ENCODE results near the gene DZANK1. TPM values are rescaled to one million over a fixed set of nuclear protein-coding genes. Genes with fewer than 3 reads are reported as not detected.
A peak's percentile ranks its signal among the peaks of the same experiment; 100 is the strongest.
"Not testable (repeated sequence)": the region's sequence is repeated elsewhere in the genome, so short reads cannot be mapped to it uniquely, and the experiment has no call there.

Gene DZANK1
- polyA plus RNA-seq, 4 donors, result 5.0 to 10.3 (median 6.7) TPM

DNA sequence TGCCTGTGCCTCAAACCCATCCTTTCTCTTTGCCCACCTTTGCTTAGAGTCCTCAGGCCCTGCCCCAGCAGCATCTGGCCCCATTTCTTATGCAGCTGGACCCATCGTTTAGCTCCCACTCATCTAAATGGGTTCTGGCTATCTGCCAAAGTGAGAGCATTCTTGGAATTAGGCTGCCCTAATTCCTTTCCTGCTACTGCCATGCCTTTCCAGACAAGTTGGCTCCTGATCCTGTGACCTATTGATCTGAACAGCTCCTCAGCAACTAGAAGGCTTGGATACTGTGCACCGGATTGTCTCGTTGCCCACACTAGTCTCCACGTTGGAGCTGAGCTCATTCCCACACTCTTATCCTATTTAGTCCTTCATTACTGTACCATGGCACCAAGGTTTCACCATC, 22.9 kb downstream of the DZANK1 start:
- DNase-seq (ENCODE audit: low read depth in 4 of 4, low spot score in 3 of 4), result no peak

DNA sequence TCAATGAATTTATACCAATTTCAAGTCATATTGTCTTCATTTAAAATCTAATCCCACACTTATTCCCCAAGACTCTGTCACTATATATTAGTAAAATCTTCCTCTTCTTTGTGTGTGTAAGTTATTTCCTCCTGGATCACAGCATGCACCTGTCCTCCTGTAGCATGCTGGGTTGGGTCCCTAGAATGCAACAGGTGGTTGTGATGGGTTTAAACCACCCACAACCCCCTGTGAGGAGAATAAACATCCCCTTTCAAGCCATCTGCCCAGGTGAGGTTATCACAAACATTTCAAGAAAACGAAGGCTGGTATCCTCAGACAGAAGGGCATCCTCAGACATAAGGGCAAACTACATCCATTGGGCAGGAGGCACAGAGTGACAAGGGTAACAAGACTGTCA, 26.4 kb downstream of the DZANK1 start:
- no peak for DNase-seq (ENCODE audit: low read depth in 4 of 4, low spot score in 3 of 4)

DNA sequence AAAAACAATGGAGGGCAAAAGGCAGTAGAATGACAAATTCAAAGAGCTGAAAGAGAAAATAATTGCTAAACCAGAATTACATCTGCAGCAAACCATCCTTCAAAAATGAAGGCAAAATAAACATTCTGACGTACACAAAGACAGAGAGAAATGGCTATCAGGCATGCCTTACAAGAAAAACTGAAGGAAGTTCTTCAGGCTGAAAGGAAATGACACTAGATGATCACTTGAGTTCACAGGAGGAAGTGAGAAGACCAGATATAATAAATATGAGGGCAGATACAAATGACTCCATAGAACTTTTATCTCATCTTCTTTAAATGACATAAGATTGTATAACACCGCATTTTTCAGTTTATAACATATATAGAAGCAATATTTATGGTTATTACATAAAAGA, 30.0 kb downstream of the DZANK1 start:
- DNase-seq (ENCODE audit: low read depth in 4 of 4, low spot score in 3 of 4), result no peak

DNA sequence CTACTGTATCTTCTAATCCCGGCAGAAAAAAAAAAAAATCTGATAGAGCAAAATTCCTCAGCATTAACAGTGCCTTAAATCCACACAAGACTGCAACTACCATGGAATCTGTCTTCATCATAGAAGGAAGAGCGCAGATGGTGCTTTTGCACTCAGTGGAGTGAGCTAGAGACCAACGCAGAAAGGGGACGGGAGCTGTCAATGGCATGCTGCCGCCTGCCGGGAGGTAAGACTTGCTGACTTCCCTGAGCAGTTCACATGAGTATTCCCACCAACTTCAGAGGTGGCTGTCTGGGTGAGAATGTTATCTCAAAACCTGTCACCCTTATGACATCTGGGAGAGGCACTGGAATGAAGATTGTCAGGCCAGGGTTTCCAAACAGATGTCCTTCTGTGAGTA, 35.6 kb downstream of the DZANK1 start:
- DNase-seq (ENCODE audit: low read depth in 4 of 4, low spot score in 3 of 4), result no peak

DNA sequence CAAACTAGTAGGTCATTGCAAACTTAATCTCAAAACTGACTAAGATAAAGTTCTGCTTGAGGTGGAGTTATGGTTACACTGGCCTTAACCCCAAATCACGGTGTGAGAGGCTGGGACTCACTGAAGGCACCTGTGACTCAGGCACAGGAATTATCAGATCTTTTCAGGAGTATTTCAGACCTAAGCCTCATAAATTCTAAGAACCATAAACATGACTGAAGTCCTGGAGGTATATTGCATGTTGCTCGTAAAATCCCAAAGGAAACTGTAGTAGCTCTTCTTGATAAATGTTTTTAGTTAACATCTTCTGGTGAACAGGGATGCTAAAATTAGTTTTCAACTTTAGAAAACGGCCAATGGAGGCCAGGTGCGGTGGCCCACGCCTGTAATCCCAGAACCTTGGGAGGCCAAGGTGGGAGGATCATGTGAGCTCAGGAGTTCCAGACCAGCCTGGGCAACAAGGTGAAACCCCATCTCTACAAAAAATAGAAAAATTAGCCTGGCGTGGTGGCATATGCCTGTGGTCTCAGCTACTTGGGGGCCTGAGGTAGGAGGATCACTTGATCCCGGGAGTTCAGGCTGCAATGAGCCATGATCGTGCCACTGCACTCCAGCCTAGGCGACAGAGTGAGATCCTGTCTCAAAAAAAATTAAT, 36.5 kb downstream of the DZANK1 start:
- DNase-seq (ENCODE audit: low read depth in 4 of 4, low spot score in 3 of 4), result no peak

DNA sequence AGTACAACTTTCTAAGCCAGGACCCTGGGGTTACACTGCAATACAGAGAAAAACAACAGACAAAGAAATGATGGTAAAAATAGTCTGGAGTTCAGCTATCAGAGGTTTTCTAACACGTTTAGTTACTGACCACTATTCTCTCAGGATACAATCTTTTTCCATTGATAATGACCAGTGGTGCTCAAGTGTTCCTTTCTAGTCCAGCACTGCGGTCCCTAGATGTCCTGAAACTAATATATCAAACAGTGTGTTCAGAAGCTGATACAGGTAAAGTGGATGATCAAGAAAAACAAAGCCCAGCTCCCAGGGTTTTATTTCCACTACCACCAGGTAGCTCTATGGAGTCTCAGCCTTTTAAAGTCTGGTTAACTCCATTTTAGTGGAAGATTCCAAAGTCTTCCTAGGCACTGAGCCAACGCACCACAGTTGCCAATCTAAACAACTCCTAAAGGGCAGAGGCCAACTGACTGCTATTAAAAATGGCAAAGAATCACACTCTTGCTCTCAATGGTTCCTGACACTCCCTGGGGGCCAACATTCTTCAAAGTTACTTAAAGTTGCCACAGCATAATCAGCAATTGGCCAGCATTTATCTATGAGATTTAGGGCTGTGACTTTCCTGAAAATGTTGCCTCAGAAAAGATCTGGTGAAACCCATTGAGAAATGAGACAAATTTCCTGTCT, 38.2 kb downstream of the DZANK1 start:
- DNase-seq (ENCODE audit: low read depth in 4 of 4, low spot score in 3 of 4), result no peak

DNA sequence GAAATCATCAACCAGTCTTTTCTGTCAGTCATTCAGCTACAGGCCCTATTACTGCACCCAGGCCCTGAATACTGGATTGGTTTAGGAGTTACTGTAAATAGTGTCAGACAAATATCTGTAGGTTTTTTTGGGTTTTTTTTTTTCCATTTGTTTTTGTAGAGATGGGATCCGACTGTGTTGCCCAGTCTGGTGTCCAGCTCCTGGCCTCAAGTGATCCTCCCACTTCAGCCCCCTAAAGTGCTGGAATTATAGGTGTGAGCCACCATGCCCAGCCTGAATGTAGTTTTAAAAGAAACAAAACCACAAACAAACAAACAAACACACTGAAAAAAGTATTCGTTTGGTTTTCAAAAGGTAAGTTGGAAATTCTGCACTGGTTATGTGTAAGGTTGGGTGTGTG, 39.6 kb downstream of the DZANK1 start:
- no peak for DNase-seq (ENCODE audit: low read depth in 4 of 4, low spot score in 3 of 4)

DNA sequence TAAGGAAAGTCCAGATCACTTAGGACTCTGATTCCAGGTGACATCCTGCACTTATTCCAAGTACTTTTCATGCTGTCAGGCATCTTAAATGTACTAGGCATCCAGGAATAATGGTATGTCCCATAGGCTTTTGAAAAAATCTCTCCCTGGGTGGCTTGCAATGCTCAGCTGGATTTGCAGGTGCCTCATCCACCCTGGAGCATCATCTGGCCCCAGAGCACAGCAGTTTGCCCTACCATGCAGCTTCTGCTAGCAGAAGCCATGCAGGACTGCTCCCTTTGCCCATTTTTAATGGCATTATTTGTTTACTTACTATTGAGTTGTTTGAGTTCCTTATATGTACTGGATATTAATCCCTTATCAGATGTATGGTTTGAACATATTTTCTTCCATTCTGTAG, 45.2 kb downstream of the DZANK1 start:
- no peak for DNase-seq (ENCODE audit: low read depth in 4 of 4, low spot score in 3 of 4)

DNA sequence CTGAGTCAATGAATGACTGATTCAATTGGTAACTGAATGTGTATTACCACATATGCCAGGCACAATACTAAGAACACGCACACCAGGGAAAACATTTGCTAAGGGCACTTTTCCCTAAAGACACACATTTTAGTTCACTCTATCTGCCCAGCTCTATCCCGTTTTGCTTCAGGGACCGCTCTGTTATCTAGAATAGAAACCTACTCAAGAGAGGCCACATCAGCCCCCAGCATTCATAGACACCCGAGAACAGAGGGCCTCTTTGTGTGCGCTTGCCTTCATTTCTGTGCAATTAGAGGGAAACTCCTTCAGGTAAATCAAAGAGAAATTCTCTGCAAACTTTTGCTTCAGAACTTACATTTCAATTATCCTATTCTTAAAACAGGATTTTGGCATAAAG, 50.3 kb downstream of the DZANK1 start:
- DNase-seq (ENCODE audit: low read depth in 4 of 4, low spot score in 3 of 4), result no peak

DNA sequence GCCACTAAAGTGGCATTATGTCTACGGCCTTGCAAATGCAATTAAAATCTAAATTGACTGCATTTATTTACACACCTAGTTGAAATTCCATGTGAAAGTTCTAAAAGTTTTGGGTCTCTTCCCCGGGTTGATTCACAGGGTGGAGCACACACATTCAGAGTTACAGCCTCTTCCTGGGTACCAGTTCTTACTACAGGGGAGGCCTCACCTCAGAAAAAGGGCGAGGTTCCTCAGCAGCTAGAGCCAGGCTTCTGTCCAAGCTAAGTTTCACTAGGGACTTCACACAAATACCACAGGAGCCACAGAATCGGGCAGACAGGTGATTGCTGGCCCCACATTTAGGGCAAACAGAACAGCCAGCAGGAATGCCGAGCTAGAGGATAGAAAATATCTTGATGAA, 52.7 kb downstream of the DZANK1 start:
- DNase-seq (ENCODE audit: low read depth in 4 of 4, low spot score in 3 of 4), result no peak

DNA sequence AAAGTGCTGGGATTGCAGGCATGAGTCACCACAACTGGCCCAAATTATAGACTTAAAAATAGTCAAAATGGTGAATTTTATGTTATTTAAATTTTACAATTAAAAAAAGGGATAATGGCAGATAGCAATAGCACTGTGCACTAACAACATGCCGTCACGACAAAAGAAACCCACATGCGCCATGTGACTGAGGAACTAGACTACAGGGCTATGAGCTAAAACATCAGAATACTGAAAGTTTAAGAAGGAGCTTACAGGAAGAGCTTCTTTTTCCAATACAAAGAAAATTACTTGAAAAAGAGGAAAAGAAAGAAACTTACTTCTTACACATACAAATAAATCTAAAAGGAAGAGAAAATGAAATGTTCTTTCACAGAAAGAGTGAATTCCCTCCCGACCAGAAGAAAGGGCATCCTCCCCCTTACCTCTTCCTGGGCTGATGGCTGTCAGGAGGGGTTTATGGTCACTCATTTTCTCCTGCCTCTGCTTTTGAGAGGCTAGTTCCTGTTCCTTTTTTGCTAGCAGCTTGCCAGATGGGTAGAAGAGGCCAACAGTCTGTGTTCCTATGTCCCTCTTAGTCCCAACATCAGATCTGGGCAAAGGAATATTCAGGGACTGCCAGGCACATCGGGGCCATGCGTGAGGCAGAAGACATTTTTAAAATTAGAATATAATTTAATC, 54.5 kb downstream of the DZANK1 start:
- no peak for DNase-seq (ENCODE audit: low read depth in 4 of 4, low spot score in 3 of 4)

DNA sequence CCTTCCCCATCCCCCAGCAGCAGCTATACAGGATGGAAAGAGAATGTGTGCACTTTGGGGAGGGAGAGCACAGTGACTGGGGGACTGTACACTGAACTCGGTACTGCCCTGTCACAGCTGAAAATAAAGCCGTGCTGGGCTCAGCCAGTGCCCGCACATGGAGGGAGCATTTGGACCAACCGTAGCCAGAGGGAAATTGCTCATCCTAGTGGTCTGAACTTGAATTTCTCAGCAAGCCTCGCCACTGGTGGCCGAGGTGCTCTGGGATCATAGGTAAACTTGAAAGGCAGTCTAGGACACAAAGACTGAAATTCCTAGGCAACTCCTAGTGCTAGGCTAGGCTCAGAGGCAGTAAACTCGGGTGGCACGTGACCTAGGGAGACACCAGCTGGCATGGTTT, 61.0 kb downstream of the DZANK1 start:
- no peak for DNase-seq (ENCODE audit: low read depth in 4 of 4, low spot score in 3 of 4)

DNA sequence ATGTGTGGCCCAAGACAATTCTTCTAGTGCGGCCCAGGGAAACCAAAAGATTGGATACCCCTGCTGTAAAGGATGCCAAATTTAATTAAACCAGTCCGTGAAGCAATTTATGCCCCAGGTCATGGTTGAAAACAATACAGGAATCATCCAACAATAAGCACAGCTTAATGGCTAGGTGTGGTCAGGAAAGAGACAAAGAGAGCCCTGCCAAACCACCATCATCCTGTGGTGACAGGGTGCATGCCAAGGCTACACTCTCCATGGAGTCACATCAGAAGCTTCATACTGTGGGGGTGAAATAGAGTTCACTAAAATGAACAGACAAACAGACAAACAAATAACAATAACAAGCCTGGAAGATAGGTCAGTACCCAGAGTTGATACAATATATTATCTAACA, 62.7 kb downstream of the DZANK1 start:
- DNase-seq (ENCODE audit: low read depth in 4 of 4, low spot score in 3 of 4), result no peak

DNA sequence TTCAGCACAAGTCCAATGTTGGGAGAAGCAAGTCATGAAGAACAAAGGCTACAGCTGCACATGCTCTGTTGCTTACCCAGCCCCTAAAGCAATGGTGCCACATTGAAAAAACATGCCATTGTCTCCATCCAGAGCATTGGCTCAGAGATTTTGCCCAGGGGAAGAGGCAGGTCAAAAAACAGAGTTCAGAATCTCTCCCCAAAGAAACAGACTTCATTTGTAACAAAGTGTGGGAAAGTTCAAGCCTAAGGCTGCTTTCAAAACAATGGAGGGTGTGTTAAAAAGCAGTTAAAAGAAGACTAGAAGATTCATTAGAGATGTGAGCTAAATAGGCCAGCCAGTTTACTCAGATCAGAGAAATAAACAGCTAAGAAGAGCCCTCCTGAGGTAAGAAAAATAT, 63.6 kb downstream of the DZANK1 start:
- DNase-seq (ENCODE audit: low read depth in 4 of 4, low spot score in 3 of 4), result no peak

DNA sequence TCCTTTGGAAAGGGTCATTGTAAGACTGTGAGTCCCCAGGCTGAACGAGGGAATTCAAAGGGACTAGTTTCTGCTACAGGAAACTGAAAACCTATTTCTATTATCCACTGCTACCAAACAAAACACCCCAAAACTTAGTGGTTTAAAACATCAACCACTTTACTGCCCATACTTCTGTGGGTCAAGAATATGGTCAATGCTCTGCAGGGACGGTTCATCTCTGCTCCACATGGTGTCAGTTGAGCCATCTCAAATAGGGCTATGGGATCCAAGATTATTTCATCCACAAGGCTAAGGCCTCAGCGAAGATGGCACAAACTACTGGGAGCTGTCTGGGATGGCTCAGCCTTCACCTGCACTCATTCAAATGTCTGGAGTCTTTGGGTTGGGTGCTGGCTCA, 65.5 kb downstream of the DZANK1 start:
- no peak for DNase-seq (ENCODE audit: low read depth in 4 of 4, low spot score in 3 of 4)

DNA sequence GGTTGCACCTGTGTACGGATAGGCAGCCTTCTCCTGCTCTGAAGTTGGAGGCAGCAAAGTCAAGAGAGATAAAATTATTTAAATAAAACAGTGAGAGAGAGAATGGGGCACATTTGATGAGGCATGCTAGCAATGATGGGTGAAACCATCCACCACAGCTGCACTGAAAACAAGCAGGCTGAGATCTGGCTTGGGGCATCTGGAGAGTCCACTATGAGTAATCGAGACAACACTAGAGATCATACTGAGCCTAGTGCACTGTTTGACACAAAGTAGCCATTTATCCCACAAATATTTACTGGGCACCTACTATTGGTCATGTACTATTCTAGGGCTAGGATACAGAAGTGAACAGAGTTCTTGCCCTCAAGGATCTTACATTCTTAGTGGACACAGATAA, 66.4 kb downstream of the DZANK1 start:
- DNase-seq (ENCODE audit: low read depth in 4 of 4, low spot score in 3 of 4), result no peak

DNA sequence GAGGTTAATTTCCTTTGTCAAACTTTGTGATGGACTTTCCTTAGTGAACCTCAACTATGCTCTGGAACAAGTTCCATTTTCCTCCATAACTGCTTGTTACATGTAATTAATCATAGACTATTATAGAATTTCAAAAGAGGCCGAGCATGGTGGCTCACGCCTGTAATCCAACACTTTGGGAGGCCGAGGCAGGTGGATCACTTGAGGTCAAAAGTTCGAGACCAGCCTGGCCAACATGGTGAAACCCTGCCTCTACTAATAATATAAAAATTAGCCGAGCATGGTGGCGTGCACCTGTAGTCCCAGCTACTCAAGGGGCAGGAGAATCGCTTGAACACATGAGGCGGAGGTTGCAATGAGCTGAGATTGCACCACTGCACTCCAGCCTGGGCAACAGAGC, 68.1 kb downstream of the DZANK1 start:
- DNase-seq (ENCODE audit: low read depth in 4 of 4, low spot score in 3 of 4), result not testable (repeated sequence)

DNA sequence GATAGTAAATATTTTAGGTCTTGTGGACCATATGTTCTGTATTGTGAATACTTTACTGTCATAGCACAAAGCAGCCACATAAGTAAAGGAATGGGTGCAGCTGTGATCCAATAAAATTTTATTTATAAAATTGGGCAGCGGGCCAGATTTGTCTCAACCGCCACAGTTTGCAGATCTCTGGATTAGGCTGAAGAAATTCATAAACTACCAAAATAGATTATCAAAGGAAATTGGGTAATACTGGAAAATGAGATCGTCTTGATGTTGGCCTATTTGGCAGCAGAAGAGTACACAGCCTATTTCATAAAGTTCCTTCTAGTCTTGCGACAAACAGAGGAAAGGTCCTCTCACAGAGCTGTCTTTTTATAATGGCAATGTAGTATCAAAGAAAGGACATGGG, 69.8 kb downstream of the DZANK1 start:
- DNase-seq (ENCODE audit: low read depth in 4 of 4, low spot score in 3 of 4), result peak in 1 of 4 donors; percentile 14

DNA sequence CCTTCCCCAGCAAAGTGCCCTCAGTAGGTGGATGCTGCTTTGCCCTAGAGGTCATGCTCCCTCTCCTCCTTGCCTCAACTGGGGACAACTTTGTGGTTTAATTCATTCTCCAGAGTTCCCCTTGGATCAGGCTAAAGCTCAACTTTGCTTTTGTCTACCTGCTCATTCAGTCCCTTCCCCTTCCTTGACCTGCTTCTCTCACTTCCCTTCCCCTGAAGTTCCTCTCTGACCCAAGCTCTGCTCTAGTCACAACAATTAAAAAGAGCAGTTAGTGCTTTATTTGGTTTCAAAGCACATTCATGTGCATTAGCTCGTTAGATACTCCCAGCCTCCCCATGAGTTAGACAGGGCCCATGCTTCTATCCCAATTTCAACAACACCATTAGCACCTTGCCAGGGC, 71.3 kb downstream of the DZANK1 start:
- no peak for DNase-seq (ENCODE audit: low read depth in 4 of 4, low spot score in 3 of 4)

DNA sequence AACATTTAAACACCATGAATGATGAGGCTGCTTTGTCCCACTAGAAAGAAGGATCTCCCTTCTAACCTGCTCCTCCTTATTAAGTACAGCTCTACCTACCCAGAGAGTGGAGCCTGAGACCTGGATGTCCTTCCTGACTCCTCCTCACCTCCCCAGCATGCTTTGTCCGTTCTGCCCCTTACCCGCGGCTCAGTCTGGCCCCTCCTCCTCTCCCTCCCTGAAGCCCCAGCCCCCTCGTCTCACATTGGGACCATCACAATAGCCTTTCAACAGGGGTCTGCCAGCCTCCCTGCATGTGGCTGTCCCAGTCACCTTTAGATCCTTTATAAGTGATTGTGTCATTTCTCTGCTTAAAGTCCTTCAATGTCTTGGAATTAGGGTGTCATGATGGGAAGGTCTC, 72.5 kb downstream of the DZANK1 start:
- no peak for DNase-seq (ENCODE audit: low read depth in 4 of 4, low spot score in 3 of 4)

DNA sequence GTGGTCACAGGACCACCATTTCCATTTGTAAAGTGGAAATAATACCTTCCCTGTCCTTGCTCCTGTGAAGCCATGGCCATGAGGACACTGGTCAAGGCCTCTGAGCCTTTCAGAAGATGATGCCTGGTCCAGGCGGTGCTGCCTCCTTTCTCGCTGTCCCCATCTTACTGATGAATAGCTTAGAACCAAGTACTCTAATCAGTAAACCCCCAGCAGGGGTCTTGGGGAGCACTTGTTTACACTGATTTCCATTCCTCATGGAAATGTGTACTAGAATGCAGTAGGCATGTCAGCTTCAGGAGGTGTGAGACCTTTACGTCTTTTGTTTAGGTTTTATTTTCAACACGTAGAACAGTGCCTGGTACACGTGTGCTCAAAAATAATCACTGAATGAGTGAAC, 75.1 kb downstream of the DZANK1 start:
- no peak for DNase-seq (ENCODE audit: low read depth in 4 of 4, low spot score in 3 of 4)

DNA sequence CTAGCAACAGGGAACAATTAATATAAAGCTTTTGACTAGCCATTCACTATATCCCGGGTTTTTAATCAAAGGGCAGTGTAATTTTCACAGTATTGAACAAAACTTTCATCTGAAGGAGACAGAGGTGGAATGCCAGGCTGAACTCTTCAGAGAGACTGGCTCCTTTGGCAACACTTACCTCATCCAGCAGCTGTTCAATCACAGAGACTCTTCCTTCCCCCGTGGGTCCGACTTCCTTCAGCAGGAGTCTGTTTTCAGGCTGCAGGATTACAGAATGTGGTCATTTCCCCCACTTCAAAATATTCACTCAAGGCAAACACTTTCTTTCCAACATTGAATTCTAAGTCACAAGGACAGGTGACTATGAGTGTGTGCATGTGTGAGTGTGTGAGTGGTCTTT, 76.6 kb downstream of the DZANK1 start:
- no peak for DNase-seq (ENCODE audit: low read depth in 4 of 4, low spot score in 3 of 4)

Measured in left renal pelvis (tissue), 4 donors.